H1 (cell line): ENCODE measurements around the gene AURKAIP1. TPM values are rescaled to one million over a fixed set of nuclear protein-coding genes. Genes with fewer than 3 reads are reported as not detected.

Source experiments
- CTCF ChIA-PET: fragments of 300-600 bp; sonication (Branson Sonifier 250); formaldehyde crosslinking; loops from one replicate; lab custom pipeline; 2021; ENCODE audit not compliant: partially characterized antibody; lab: Charles Lee
- POLR2A ChIA-PET: fragments of 300-600 bp; sonication (Branson Sonifier 250); formaldehyde crosslinking; loops from one replicate; lab custom pipeline; 2021; ENCODE audit warnings: inconsistent platforms; ENCODE audit not compliant: partially characterized antibody; lab: Charles Lee
- DNase-seq, 2 experiments: peaks; one replicate each; pipeline versions ENCODE4 v3.0.0 to v3.0.0-alpha.2; 2010 to 2022; ENCODE audit warnings: low spot score in 2 of 2, low read depth in 1 of 2, mixed read lengths in 1 of 2
- FAIRE-seq: peaks from 2 replicates; lab custom pipeline; 2011; peaks lifted over from hg19 to GRCh38; lab: Jason Lieb, UNC
- H2AFZ ChIP-seq: 2 replicates; pipeline ENCODE4 v1.8.1; 2012; ENCODE audit warnings: low read length, inconsistent platforms
- H2AK5ac ChIP-seq: 2 replicates; pipeline ENCODE4 v1.6.1; 2013; ENCODE audit warnings: low read depth, low read length
- H2BK120ac ChIP-seq: replicated peaks from 2 replicates; pipeline ENCODE3; 2013; ENCODE audit warnings: low read depth, low read length, inconsistent platforms
- H2BK12ac ChIP-seq: 2 replicates; pipeline ENCODE4 v1.6.1; 2013; ENCODE audit warnings: low read depth, low read length
- H2BK15ac ChIP-seq: 2 replicates; pipeline ENCODE4 v1.6.1; 2013; ENCODE audit warnings: low read length
- H2BK20ac ChIP-seq: 2 replicates; pipeline ENCODE4 v1.6.1; 2013; ENCODE audit warnings: low read length
- H2BK5ac ChIP-seq: 2 replicates; pipeline ENCODE4 v1.6.1; 2013; ENCODE audit warnings: low read depth, low read length
- H3K14ac ChIP-seq: 2 replicates; pipeline ENCODE4 v1.6.1; 2013; ENCODE audit warnings: inconsistent platforms; ENCODE audit not compliant: insufficient read length
- H3K18ac ChIP-seq: 2 replicates; pipeline ENCODE4 v1.6.1; 2013; ENCODE audit warnings: low read length; ENCODE audit errors: extremely low read depth
- H3K23ac ChIP-seq: 2 replicates; pipeline ENCODE4 v1.6.1; 2013; ENCODE audit warnings: inconsistent platforms; ENCODE audit not compliant: insufficient read length
- H3K23me2 ChIP-seq: 2 replicates; pipeline ENCODE4 v1.6.1; 2013; ENCODE audit warnings: low read depth, low read length
- H3K27ac ChIP-seq: 2 replicates; pipeline ENCODE4 v1.6.1; 2011; ENCODE audit warnings: low read depth, low read length, inconsistent platforms
- H3K27me3 ChIP-seq, 4 experiments: replicated peaks in 1 of 4; 1 replicate in 1 of 4; 2 replicates in 3 of 4; pipeline versions ENCODE4 v1.6.1 to v1.8.1; 2011 to 2013; ENCODE audit warnings: low read length in 3 of 4, mild to moderate bottlenecking in 3 of 4, inconsistent platforms in 2 of 4, mixed read lengths in 2 of 4, moderate library complexity in 1 of 4; ENCODE audit not compliant: control insufficient read depth in 3 of 4, insufficient read depth in 3 of 4; ENCODE audit errors: extremely low read depth in 1 of 4
- H3K36me3 ChIP-seq, 4 experiments: 2 replicates each; pipeline versions ENCODE4 v1.6.1 to v1.8.1; 2011 to 2013; ENCODE audit warnings: mild to moderate bottlenecking in 4 of 4, low read length in 3 of 4, moderate library complexity in 2 of 4, control low read depth in 1 of 4, inconsistent platforms in 1 of 4; ENCODE audit not compliant: insufficient read depth in 4 of 4, control insufficient read depth in 2 of 4
- H3K4ac ChIP-seq: replicated peaks from 2 replicates; pipeline ENCODE3; 2013; ENCODE audit warnings: low read length, low read depth, mixed read lengths, inconsistent platforms; ENCODE audit not compliant: insufficient read length
- H3K4me1 ChIP-seq, 4 experiments: replicated peaks in 1 of 4; 1 replicate in 1 of 4; 2 replicates in 3 of 4; pipeline versions ENCODE4 v1.6.1 to v1.8.1; 2011 to 2013; ENCODE audit warnings: low read length in 3 of 4, inconsistent platforms in 2 of 4, mixed read lengths in 1 of 4; ENCODE audit not compliant: insufficient read depth in 4 of 4, control insufficient read depth in 3 of 4
- H3K4me2 ChIP-seq, 2 experiments: 2 replicates each; pipeline versions ENCODE4 v1.6.1 to v1.8.1; 2011 to 2013; ENCODE audit warnings: low read depth in 2 of 2, low read length in 2 of 2, control low read depth in 1 of 2, inconsistent platforms in 1 of 2, mild to moderate bottlenecking in 1 of 2; ENCODE audit not compliant: insufficient read depth in 1 of 2
- H3K4me3 ChIP-seq, 4 experiments: fragments of 200-600, 300-600 bp in 1 of 4; sonication (generic), shearing (Covaris generic), sonication (Bioruptor Twin) in 1 of 4; 2 replicates each; pipeline versions ENCODE4 v1.5.1 to v1.8.1; 2011 to 2016; ENCODE audit warnings: low read length in 4 of 4, low read depth in 3 of 4, control low read depth in 2 of 4, inconsistent platforms in 2 of 4, mild to moderate bottlenecking in 2 of 4, mixed read lengths in 1 of 4, moderate library complexity in 1 of 4; ENCODE audit not compliant: insufficient read depth in 2 of 4; ENCODE audit errors: extremely low read depth in 1 of 4
- H3K56ac ChIP-seq: replicated peaks from 2 replicates; pipeline ENCODE3; 2013; ENCODE audit warnings: low read depth, mild to moderate bottlenecking, mixed read lengths, low read length, inconsistent platforms; ENCODE audit not compliant: insufficient read length
- H3K79me1 ChIP-seq: 2 replicates; pipeline ENCODE4 v1.6.1; 2013; ENCODE audit warnings: low read depth, low read length, control low read depth
- H3K79me2 ChIP-seq, 2 experiments: 2 replicates each; pipeline versions ENCODE4 v1.6.1 to v1.8.1; 2012 to 2013; ENCODE audit warnings: low read length in 2 of 2, mild to moderate bottlenecking in 2 of 2, inconsistent platforms in 1 of 2; ENCODE audit not compliant: insufficient read depth in 2 of 2, control insufficient read depth in 1 of 2
- H3K9ac ChIP-seq, 4 experiments: replicated peaks in 1 of 4; 1 replicate in 1 of 4; 2 replicates in 3 of 4; pipeline versions ENCODE4 v1.6.1 to v1.8.1; 2011 to 2013; ENCODE audit warnings: low read depth in 3 of 4, low read length in 3 of 4, control low read depth in 2 of 4, mild to moderate bottlenecking in 2 of 4, moderate library complexity in 2 of 4, inconsistent platforms in 1 of 4; ENCODE audit errors: extremely low read depth in 1 of 4
- H3K9me3 ChIP-seq, 2 experiments: 2 replicates each; pipeline versions ENCODE4 v1.6.1 to v1.8.1; 2012 to 2013; ENCODE audit warnings: mild to moderate bottlenecking in 2 of 2, moderate library complexity in 2 of 2, control low read depth in 1 of 2, inconsistent platforms in 1 of 2, low read depth in 1 of 2, low read length in 1 of 2, mixed read lengths in 1 of 2; ENCODE audit not compliant: insufficient read depth in 2 of 2
- H4K20me1 ChIP-seq, 2 experiments: replicated peaks in 1 of 2; 2 replicates each; pipeline versions ENCODE3 to v1.8.1; 2011 to 2013; ENCODE audit warnings: inconsistent platforms in 2 of 2, low read length in 2 of 2, mild to moderate bottlenecking in 1 of 2; ENCODE audit not compliant: insufficient read depth in 2 of 2, control insufficient read depth in 1 of 2
- H4K5ac ChIP-seq: 2 replicates; pipeline ENCODE4 v1.6.1; 2013; ENCODE audit warnings: low read length, low read depth, mixed read lengths, inconsistent platforms; ENCODE audit not compliant: insufficient read length
- H4K8ac ChIP-seq: 2 replicates; pipeline ENCODE4 v1.8.0; 2013; ENCODE audit warnings: mild to moderate bottlenecking, moderate library complexity, low read length, inconsistent platforms; ENCODE audit not compliant: insufficient read depth; ENCODE audit errors: extremely low read depth
- H4K91ac ChIP-seq: replicated peaks from 2 replicates; pipeline ENCODE3; 2013; ENCODE audit warnings: low read length, mixed read lengths, inconsistent platforms; ENCODE audit not compliant: insufficient read length
- CEBPB ChIP-seq: IDR thresholded peaks from 2 replicates; pipeline ENCODE4 v1.6.1; 2012; ENCODE audit warnings: low read depth, low read length
- NRF1 ChIP-seq: IDR thresholded peaks from 2 replicates; pipeline ENCODE4 v1.6.1; 2011; ENCODE audit warnings: mild to moderate bottlenecking, low read depth, low read length, improper control_type of control experiment
- POLR2AphosphoS5 ChIP-seq: IDR thresholded peaks from 2 replicates; pipeline ENCODE4 v1.6.1; 2011; ENCODE audit warnings: low read depth, low read length
- TEAD4 ChIP-seq: IDR thresholded peaks from 2 replicates; pipeline ENCODE4 v1.6.1; 2012; ENCODE audit warnings: low read depth, low read length, inconsistent platforms, mixed read lengths
- WGBS, 2 experiments: shearing (Covaris generic) in 1 of 2; methylation state at CpG; one replicate each; pipeline versions ENCODE4 v1.1.6 to v1.1.7; 2013 to 2015; ENCODE audit warnings: low lambda C conversion rate in 2 of 2, mixed read lengths in 2 of 2, inconsistent platforms in 1 of 2, low coverage in 1 of 2, missing lambda C conversion rate in 1 of 2; ENCODE audit not compliant: insufficient replicate concordance in 2 of 2, insufficient coverage in 1 of 2, insufficient read length in 1 of 2; ENCODE audit errors: extremely low coverage in 1 of 2, missing lambda C conversion rate in 1 of 2; 5-methylcytosine and 5-hydroxymethylcytosine counted together
- polyA plus RNA-seq, 7 experiments: library from polyadenylated mRNA; depleted of rRNA in 3 of 7; stranded (reverse) in 5 of 7; unstranded in 2 of 7; fragments of >200 nt in 5 of 7; fragments of 200-250 nt in 2 of 7; gene quantifications; 1 replicate in 5 of 7; 2 replicates in 1 of 7; 4 replicates in 1 of 7; pipeline versions ENCODE4 v1.2.1 to v1.2.3, GENCODE V29; 2011 to 2013; ENCODE audit warnings: missing spikeins in 2 of 7, mixed read lengths in 2 of 7
- total RNA-seq: library from RNA; stranded (reverse); fragmentation: NEBNext Ultra II Directional; extraction: Animal tissue kit (Norgen Biotek cat#: 25700); gene quantifications from 2 replicates; pipeline ENCODE4 v1.2.1, GENCODE V29; 2021

AURKAIP1 gene
- total and polyA plus RNA-seq, 2 of the 8 experiments (the other 6 are each of a cell fraction or from before 2014, with no cell fraction given), result 87.8 to 194 TPM

GRCh38 chr1:1360506-1361169 lies 14.4 kb downstream of the AURKAIP1 start:
- H3K27me3 ChIP-seq, result no peaks in the 10 kb centered on the region; a peak in 4 of 7 replicates
- 0 out of 2 replicates have a peak overlapping the region, but pooled peaks have one; percentile 87 for H2BK20ac ChIP-seq
- no peaks in the 10 kb centered on the region; the same call in 1 of the 2 replicates for H3K23me2 ChIP-seq
- CTCF ChIA-PET, result interaction anchor here (1.1 kb wide), 1 partner anchor 45 kb away, joined by 3 read pairs; no protein-coding TSS in a partner anchor
- peak overlapping the region; percentile 96 for H2AK5ac ChIP-seq
- no peak for FAIRE-seq
- H3K79me1 ChIP-seq, result no peaks in the 10 kb centered on the region
- H2BK12ac ChIP-seq, result peak overlapping the region; percentile 95
- POLR2A ChIA-PET, result interaction anchor here (1.8 to 4.0 kb wide), 3 partner anchors 10 to 24 kb away, joined by 6 to 19 read pairs (median 17); partner anchors contain the start of gene AURKAIP1
- peak overlapping the region; percentile 66; the same call in 1 of the 2 replicates for H2BK5ac ChIP-seq
- H3K4me1 ChIP-seq, result peaks cover 2 to 23% (median 17%) of the 10 kb centered on the region in 4 experiments
- H3K9ac ChIP-seq, result peak overlapping the region in 1 of 4 experiments; percentile 12; a peak in 2 of 7 replicates
- H4K8ac ChIP-seq, result no peak overlapping the region; the same call in 1 of the 2 replicates
- H3K9me3 ChIP-seq, result no peaks in the 10 kb centered on the region
- H3K79me2 ChIP-seq, result no peaks in the 10 kb centered on the region
- 0 out of 4 replicates have a peak overlapping the region, but pooled peaks of 1 of the 2 experiments have one; percentile 1 for H3K4me2 ChIP-seq
- H3K23ac ChIP-seq, result no peak overlapping the region
- no peaks in the 10 kb centered on the region for H4K20me1 ChIP-seq
- no peak overlapping the region for H3K4me3 ChIP-seq
- no peak overlapping the region for H4K5ac ChIP-seq
- H2AFZ ChIP-seq, result no peak overlapping the region
- H4K91ac ChIP-seq, result peak overlapping the region; percentile 94
- TF ChIP-seq TEAD4, result peak; percentile 54; the same call in 1 of the 2 replicates
- TF ChIP-seq POLR2AphosphoS5, result no peak
- TF ChIP-seq CEBPB, result no peak
- no peak for TF ChIP-seq NRF1
- TF ChIP-seq, all 59 proteins: peak for 1
- H2BK15ac ChIP-seq, result peak overlapping the region; percentile 97
- H3K4ac ChIP-seq, result peak overlapping the region; percentile 99
- whole genome bisulfite sequencing, 2 experiments, result 88% methylated on average over 20 of the region's 20 CpGs; no CpG with 5 or more reads in 1 of the 2 experiments
- H3K36me3 ChIP-seq, result no peaks in the 10 kb centered on the region
- no peak overlapping the region for H3K14ac ChIP-seq
- no peak overlapping the region for H3K27ac ChIP-seq
- peak overlapping the region; percentile 65 for H3K18ac ChIP-seq
- H2BK120ac ChIP-seq, result peak overlapping the region; percentile 15
- DNase-seq, result no peak
- no peak overlapping the region for H3K56ac ChIP-seq
